ENCODE data around the gene CCDC39. TPM values are rescaled to one million over a fixed set of nuclear protein-coding genes. Genes with fewer than 3 reads are reported as not detected.

CCDC39 gene
- polyA plus RNA-seq, 3 donors: not detected

DNA sequence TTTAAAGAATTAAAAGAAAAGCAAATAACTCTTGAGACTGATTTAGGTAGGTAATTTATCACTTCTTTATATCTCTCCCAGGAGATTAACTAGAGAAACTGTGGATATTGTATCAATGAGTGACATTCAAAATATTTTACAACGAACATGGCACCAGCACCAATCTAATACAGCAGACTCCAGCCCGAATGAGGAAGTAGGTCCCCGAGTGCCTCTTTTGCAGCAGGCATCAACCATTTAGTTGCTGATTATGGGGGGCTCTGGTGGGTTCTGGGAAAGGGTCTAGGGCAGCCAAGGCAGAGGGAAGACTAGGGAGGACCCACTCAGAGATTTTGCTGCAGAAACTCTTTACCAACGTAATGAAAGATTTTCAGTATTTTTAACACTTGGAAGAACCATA, 109.1 kb downstream of the CCDC39 start:
- Mint-ChIP-seq H3K4me1 (no peaks in the 10 kb centered on the region), H3K9me3 (peaks cover 0 to 3% (median 0%) of the 10 kb centered on the region in 7 donors), H3K27ac (no peak overlapping the region), H3K4me3 (no peak overlapping the region), H3K27me3 (ENCODE audit: low read depth in 3 of 3) (no peaks in the 10 kb centered on the region), H3K36me3 (no peaks in the 10 kb centered on the region)
- DNase-seq: no peak
- no peak overlapping the region for H2AFZ ChIP-seq (ENCODE audit: insufficient read depth, low read depth, low read length, poor library complexity, severe bottlenecking)
- no CpG with 5 or more reads among the region's 4 CpGs for WGBS (ENCODE audit: insufficient coverage)
- H3K27me3 ChIP-seq (ENCODE audit: control insufficient read depth in 2 of 2, insufficient read depth in 2 of 2, low read length in 2 of 2): no peaks in the 10 kb centered on the region
- no peaks in the 10 kb centered on the region for H3K4me1 ChIP-seq (ENCODE audit: control insufficient read depth in 1 of 2, insufficient read depth in 2 of 2, low read length in 2 of 2)
- H3K9me3 ChIP-seq (replicated peaks in 1 of 2; ENCODE audit: control insufficient read depth in 1 of 2, insufficient read depth in 1 of 2, low read length in 2 of 2): no peaks in the 10 kb centered on the region
- no peak overlapping the region for H3K4me3 ChIP-seq (replicated peaks in 1 of 3; ENCODE audit: low read depth in 2 of 3, low read length in 3 of 3)
- no peak overlapping the region for H3K9ac ChIP-seq (ENCODE audit: insufficient read depth, low read length, poor library complexity, severe bottlenecking)
- no peaks in the 10 kb centered on the region for H3K36me3 ChIP-seq (replicated peaks in 1 of 2; ENCODE audit: control insufficient read depth in 1 of 2, insufficient read depth in 2 of 2, low read length in 2 of 2)
- no peaks in the 10 kb centered on the region for H3K79me2 ChIP-seq (ENCODE audit: insufficient read depth, low read length)
- intact Hi-C loops (cut with micrococcal nuclease): no loop called here
- no peak overlapping the region for H3K4me2 ChIP-seq (replicated peaks; ENCODE audit: extremely low read depth, low read length, poor library complexity, severe bottlenecking)
- no peaks in the 10 kb centered on the region for H4K20me1 ChIP-seq (ENCODE audit: insufficient read depth, low read length)
- TF ChIP-seq, protein P1, sequence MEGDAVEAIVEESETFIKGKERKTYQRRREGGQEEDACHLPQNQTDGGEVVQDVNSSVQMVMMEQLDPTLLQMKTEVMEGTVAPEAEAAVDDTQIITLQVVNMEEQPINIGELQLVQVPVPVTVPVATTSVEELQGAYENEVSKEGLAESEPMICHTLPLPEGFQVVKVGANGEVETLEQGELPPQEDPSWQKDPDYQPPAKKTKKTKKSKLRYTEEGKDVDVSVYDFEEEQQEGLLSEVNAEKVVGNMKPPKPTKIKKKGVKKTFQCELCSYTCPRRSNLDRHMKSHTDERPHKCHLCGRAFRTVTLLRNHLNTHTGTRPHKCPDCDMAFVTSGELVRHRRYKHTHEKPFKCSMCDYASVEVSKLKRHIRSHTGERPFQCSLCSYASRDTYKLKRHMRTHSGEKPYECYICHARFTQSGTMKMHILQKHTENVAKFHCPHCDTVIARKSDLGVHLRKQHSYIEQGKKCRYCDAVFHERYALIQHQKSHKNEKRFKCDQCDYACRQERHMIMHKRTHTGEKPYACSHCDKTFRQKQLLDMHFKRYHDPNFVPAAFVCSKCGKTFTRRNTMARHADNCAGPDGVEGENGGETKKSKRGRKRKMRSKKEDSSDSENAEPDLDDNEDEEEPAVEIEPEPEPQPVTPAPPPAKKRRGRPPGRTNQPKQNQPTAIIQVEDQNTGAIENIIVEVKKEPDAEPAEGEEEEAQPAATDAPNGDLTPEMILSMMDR (IDR thresholded peaks at IDR 0.05): no peak
- no peak overlapping the region for H3K27ac ChIP-seq (ENCODE audit: low read depth in 1 of 2, low read length in 2 of 2)

DNA sequence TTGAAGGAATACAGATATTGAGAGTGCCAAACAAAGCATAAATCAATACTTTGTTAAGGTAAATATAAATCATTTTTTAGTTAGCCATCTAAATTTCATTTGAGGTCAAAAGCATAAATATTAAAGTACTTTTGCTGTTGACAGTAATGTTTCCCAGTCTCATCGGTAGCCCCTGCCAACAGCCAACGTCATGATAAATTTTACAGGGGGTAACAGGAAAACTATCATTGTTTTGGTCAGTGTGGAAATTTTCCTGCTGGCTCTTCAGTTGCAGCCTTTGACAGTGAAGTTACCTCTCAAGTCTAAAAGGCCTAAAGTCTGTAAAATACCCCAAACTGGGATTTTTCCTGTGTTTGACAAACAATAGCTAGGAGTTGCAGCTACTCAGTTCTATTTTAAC, 114.6 kb downstream of the CCDC39 start:
- peaks cover 0 to 7% of the 10 kb centered on the region in 2 donors for H3K9me3 ChIP-seq (replicated peaks in 1 of 2; ENCODE audit: control insufficient read depth in 1 of 2, insufficient read depth in 1 of 2, low read length in 2 of 2)
- Mint-ChIP-seq H3K27ac (no peak overlapping the region), H3K27me3 (ENCODE audit: low read depth in 3 of 3) (peaks cover 0 to 1% (median 0%) of the 10 kb centered on the region in 3 donors), H3K4me1 (no peaks in the 10 kb centered on the region), H3K9me3 (peaks cover 0 to 11% (median 8%) of the 10 kb centered on the region in 7 donors), H3K4me3 (no peak overlapping the region), H3K36me3 (no peaks in the 10 kb centered on the region)
- H3K36me3 ChIP-seq (replicated peaks in 1 of 2; ENCODE audit: control insufficient read depth in 1 of 2, insufficient read depth in 2 of 2, low read length in 2 of 2): no peaks in the 10 kb centered on the region
- 80% methylated on average over 1 of the region's 2 CpGs for WGBS (ENCODE audit: insufficient coverage)
- no peaks in the 10 kb centered on the region for H4K20me1 ChIP-seq (ENCODE audit: insufficient read depth, low read length)
- DNase-seq: no peak
- H3K79me2 ChIP-seq (ENCODE audit: insufficient read depth, low read length): no peaks in the 10 kb centered on the region
- no peak overlapping the region for H2AFZ ChIP-seq (ENCODE audit: insufficient read depth, low read depth, low read length, poor library complexity, severe bottlenecking)
- H3K4me3 ChIP-seq (replicated peaks in 1 of 3; ENCODE audit: low read depth in 2 of 3, low read length in 3 of 3): no peak overlapping the region
- TF ChIP-seq, protein P1 (IDR thresholded peaks at IDR 0.05): no peak
- no peak overlapping the region for H3K27ac ChIP-seq (ENCODE audit: low read depth in 1 of 2, low read length in 2 of 2)
- intact Hi-C loops (cut with micrococcal nuclease): no loop called here
- no peaks in the 10 kb centered on the region for H3K27me3 ChIP-seq (ENCODE audit: control insufficient read depth in 2 of 2, insufficient read depth in 2 of 2, low read length in 2 of 2)
- no peak overlapping the region for H3K4me2 ChIP-seq (replicated peaks; ENCODE audit: extremely low read depth, low read length, poor library complexity, severe bottlenecking)
- H3K4me1 ChIP-seq (ENCODE audit: control insufficient read depth in 1 of 2, insufficient read depth in 2 of 2, low read length in 2 of 2): no peaks in the 10 kb centered on the region
- no peak overlapping the region for H3K9ac ChIP-seq (ENCODE audit: insufficient read depth, low read length, poor library complexity, severe bottlenecking)

Small RNA genes within 50 kb of the gene (small RNA-seq; reads per million reads assigned to genes)
- gene AC068298.1 (ENCODE audit: insufficient read length, low read depth): not detected
- gene RNU6-486P (ENCODE audit: insufficient read length, low read depth): not detected

Other genes with a start within 250 kb of the CCDC39 start
- gene TTC14, start 77.3 kb downstream of the CCDC39 start, polyA plus RNA-seq: 10 to 100 TPM; 18.3 to 40.6 (median 18.9) TPM
- 10 to 100 TPM; 22.4 to 58.6 (median 32.3) TPM for gene FXR1, start 233.2 kb upstream of the CCDC39 start, polyA plus RNA-seq

All from CD14-positive monocyte (primary cell).